K562 (cell line): Measurements from ENCODE around the gene RAD54L. TPM values are rescaled to one million over a fixed set of nuclear protein-coding genes. Genes with fewer than 3 reads are reported as not detected.

ENCODE experiments used
- C11orf30 ChIP-seq: fragments of 450-650 bp; IDR thresholded peaks from 2 replicates; pipeline ENCODE4 v1.6.1; 2016; ENCODE audit warnings: low read depth, mild to moderate bottlenecking
- CEBPG ChIP-seq, 3 experiments: fragments of 200-800 bp in 1 of 3; sonication (Bioruptor generic) in 1 of 3; sonication (generic) in 1 of 3; formaldehyde crosslinking in 1 of 3; IDR thresholded peaks in 2 of 3; conservative IDR thresholded peaks in 1 of 3; 2 replicates each; pipeline versions ENCODE4 v1.6.1 to v1.8.0; 2016 to 2022; ENCODE audit warnings: missing compliant biosample characterization in 2 of 3, missing genetic modification characterization in 2 of 3, mild to moderate bottlenecking in 1 of 3, missing genetic modification reagents in 1 of 3
- DMBX1 ChIP-seq: fragments of 250-450 bp; sonication (Bioruptor Pico); IDR thresholded peaks from 2 replicates; pipeline ENCODE4 v1.8.0; 2022; ENCODE audit warnings: inconsistent platforms, mild to moderate bottlenecking, moderate library complexity, borderline replicate concordance
- FOSL1 ChIP-seq: fragments of 200-800 bp; sonication (Bioruptor generic); conservative IDR thresholded peaks from 2 replicates; pipeline ENCODE4 v1.6.1; 2016; ENCODE audit warnings: missing genetic modification characterization, missing compliant biosample characterization
- NONO ChIP-seq, 2 experiments: fragments of 200-400 bp in 1 of 2; fragments of 450-650 bp in 1 of 2; formaldehyde crosslinking in 1 of 2; IDR thresholded peaks; 2 replicates each; pipeline ENCODE4 v1.6.1; 2017; ENCODE audit warnings: low read depth in 2 of 2, mild to moderate bottlenecking in 2 of 2, moderate library complexity in 2 of 2, low read length in 1 of 2
- PCBP2 ChIP-seq: fragments of 200-400 bp; formaldehyde crosslinking; IDR thresholded peaks from 2 replicates; pipeline ENCODE4 v1.6.1; 2018; ENCODE audit warnings: low read length, low read depth, mild to moderate bottlenecking, moderate library complexity; ENCODE audit not compliant: poor library complexity, severe bottlenecking
- PML ChIP-seq: IDR thresholded peaks from 2 replicates; pipeline ENCODE4 v1.6.1; 2012; ENCODE audit warnings: low read length, inconsistent platforms
- ZFX ChIP-seq: sonication (generic); formaldehyde crosslinking; IDR thresholded peaks from 2 replicates; pipeline ENCODE4 v1.8.0; 2022; ENCODE audit warnings: mild to moderate bottlenecking, missing genetic modification reagents, moderate library complexity
- polyA plus RNA-seq, 8 experiments: library from polyadenylated mRNA; depleted of rRNA in 4 of 8; stranded (reverse) in 5 of 8; unstranded in 3 of 8; fragments of >200 nt; fragmentation: Nextera tagmentation in 2 of 8; fragmentation: Illumina TruSeq in 1 of 8; extraction: Ambion mirVana in 2 of 8; extraction: Trizol in 1 of 8; gene quantifications; 2 replicates each; pipeline versions ENCODE4 v1.2.1 to v1.2.3, GENCODE V29; 2011 to 2014; ENCODE audit warnings: inconsistent platforms in 1 of 8, missing spikeins in 1 of 8
- total RNA-seq, 7 experiments: library from RNA; depleted of rRNA in 6 of 7; stranded (reverse); fragments of >200 nt in 6 of 7; fragmentation: Illumina TruSeq in 2 of 7; extraction: Trizol in 2 of 7; gene quantifications; 2 replicates each; pipeline versions ENCODE4 v1.2.1 to v1.2.3, GENCODE V29; 2011 to 2021; ENCODE audit warnings: low replicate concordance in 1 of 7
- TF ChIP-seq, protein P1 (sequence below): fragments of 450-650 bp; IDR thresholded peaks from 2 replicates; pipeline ENCODE4 v1.6.1; 2016; ENCODE audit warnings: mild to moderate bottlenecking, moderate library complexity
- TF ChIP-seq, protein P2 (sequence below), 2 experiments: fragments of 200-800 bp in 1 of 2; sonication (Bioruptor generic) in 1 of 2; sonication (generic) in 1 of 2; formaldehyde crosslinking in 1 of 2; IDR thresholded peaks in 1 of 2; conservative IDR thresholded peaks in 1 of 2; 2 replicates each; pipeline versions ENCODE4 v1.5.0 to v1.6.1; 2016 to 2020; ENCODE audit warnings: missing compliant biosample characterization in 1 of 2, missing genetic modification characterization in 1 of 2, missing genetic modification reagents in 1 of 2

Gene RAD54L
- total and polyA plus RNA-seq, 9 of the 15 experiments (the other 6 are each of a cell fraction or from before 2014, with no cell fraction given) = 17.9 to 92.3 (median 37.5) TPM

DNA sequence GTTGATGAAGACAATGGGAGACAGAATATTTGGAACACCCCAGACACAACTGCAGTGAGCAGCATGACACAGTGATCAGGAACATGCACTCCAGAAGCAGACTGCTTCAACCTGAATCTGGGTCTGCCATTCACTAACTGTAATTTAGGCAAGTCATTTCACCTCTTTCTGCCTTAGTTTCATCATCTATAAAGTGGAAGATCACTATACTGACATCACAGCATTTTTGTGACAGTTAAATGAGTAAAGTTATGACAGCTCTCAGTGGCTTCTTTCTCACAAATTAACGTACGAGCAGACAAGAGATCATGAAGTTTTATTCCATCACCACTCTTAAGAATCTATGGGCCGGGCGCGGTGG, 41.6 kb downstream of the RAD54L start (continued):
- peak; percentile 83 for TF ChIP-seq CEBPG (CRISPR knock-in tag; IDR thresholded peaks at IDR 0.05)
- TF ChIP-seq CEBPG (tag; conservative IDR thresholded peaks at IDR 0.05 in 1 of 2, IDR thresholded peaks at IDR 0.05 in 1 of 2) = peak in 1 of 2 experiments; percentile 89; a peak in 2 of 4 replicates
- no peak for TF ChIP-seq PCBP2
- TF ChIP-seq PML = 0 out of 2 replicates have a peak, but pooled peaks have one; percentile 13
- TF ChIP-seq FOSL1 (tag) = peak; percentile 24
- TF ChIP-seq, protein P1, sequence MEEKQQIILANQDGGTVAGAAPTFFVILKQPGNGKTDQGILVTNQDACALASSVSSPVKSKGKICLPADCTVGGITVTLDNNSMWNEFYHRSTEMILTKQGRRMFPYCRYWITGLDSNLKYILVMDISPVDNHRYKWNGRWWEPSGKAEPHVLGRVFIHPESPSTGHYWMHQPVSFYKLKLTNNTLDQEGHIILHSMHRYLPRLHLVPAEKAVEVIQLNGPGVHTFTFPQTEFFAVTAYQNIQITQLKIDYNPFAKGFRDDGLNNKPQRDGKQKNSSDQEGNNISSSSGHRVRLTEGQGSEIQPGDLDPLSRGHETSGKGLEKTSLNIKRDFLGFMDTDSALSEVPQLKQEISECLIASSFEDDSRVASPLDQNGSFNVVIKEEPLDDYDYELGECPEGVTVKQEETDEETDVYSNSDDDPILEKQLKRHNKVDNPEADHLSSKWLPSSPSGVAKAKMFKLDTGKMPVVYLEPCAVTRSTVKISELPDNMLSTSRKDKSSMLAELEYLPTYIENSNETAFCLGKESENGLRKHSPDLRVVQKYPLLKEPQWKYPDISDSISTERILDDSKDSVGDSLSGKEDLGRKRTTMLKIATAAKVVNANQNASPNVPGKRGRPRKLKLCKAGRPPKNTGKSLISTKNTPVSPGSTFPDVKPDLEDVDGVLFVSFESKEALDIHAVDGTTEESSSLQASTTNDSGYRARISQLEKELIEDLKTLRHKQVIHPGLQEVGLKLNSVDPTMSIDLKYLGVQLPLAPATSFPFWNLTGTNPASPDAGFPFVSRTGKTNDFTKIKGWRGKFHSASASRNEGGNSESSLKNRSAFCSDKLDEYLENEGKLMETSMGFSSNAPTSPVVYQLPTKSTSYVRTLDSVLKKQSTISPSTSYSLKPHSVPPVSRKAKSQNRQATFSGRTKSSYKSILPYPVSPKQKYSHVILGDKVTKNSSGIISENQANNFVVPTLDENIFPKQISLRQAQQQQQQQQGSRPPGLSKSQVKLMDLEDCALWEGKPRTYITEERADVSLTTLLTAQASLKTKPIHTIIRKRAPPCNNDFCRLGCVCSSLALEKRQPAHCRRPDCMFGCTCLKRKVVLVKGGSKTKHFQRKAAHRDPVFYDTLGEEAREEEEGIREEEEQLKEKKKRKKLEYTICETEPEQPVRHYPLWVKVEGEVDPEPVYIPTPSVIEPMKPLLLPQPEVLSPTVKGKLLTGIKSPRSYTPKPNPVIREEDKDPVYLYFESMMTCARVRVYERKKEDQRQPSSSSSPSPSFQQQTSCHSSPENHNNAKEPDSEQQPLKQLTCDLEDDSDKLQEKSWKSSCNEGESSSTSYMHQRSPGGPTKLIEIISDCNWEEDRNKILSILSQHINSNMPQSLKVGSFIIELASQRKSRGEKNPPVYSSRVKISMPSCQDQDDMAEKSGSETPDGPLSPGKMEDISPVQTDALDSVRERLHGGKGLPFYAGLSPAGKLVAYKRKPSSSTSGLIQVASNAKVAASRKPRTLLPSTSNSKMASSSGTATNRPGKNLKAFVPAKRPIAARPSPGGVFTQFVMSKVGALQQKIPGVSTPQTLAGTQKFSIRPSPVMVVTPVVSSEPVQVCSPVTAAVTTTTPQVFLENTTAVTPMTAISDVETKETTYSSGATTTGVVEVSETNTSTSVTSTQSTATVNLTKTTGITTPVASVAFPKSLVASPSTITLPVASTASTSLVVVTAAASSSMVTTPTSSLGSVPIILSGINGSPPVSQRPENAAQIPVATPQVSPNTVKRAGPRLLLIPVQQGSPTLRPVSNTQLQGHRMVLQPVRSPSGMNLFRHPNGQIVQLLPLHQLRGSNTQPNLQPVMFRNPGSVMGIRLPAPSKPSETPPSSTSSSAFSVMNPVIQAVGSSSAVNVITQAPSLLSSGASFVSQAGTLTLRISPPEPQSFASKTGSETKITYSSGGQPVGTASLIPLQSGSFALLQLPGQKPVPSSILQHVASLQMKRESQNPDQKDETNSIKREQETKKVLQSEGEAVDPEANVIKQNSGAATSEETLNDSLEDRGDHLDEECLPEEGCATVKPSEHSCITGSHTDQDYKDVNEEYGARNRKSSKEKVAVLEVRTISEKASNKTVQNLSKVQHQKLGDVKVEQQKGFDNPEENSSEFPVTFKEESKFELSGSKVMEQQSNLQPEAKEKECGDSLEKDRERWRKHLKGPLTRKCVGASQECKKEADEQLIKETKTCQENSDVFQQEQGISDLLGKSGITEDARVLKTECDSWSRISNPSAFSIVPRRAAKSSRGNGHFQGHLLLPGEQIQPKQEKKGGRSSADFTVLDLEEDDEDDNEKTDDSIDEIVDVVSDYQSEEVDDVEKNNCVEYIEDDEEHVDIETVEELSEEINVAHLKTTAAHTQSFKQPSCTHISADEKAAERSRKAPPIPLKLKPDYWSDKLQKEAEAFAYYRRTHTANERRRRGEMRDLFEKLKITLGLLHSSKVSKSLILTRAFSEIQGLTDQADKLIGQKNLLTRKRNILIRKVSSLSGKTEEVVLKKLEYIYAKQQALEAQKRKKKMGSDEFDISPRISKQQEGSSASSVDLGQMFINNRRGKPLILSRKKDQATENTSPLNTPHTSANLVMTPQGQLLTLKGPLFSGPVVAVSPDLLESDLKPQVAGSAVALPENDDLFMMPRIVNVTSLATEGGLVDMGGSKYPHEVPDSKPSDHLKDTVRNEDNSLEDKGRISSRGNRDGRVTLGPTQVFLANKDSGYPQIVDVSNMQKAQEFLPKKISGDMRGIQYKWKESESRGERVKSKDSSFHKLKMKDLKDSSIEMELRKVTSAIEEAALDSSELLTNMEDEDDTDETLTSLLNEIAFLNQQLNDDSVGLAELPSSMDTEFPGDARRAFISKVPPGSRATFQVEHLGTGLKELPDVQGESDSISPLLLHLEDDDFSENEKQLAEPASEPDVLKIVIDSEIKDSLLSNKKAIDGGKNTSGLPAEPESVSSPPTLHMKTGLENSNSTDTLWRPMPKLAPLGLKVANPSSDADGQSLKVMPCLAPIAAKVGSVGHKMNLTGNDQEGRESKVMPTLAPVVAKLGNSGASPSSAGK = peak; percentile 67
- peak; percentile 23; the same call in 1 of the 2 replicates for TF ChIP-seq C11orf30
- 0 out of 2 replicates have a peak, but pooled peaks have one; percentile 17 for TF ChIP-seq ZFX (CRISPR knock-in tag)
- peak; percentile 21; the same call in 1 of the 2 replicates for TF ChIP-seq DMBX1
- TF ChIP-seq, protein P2, sequence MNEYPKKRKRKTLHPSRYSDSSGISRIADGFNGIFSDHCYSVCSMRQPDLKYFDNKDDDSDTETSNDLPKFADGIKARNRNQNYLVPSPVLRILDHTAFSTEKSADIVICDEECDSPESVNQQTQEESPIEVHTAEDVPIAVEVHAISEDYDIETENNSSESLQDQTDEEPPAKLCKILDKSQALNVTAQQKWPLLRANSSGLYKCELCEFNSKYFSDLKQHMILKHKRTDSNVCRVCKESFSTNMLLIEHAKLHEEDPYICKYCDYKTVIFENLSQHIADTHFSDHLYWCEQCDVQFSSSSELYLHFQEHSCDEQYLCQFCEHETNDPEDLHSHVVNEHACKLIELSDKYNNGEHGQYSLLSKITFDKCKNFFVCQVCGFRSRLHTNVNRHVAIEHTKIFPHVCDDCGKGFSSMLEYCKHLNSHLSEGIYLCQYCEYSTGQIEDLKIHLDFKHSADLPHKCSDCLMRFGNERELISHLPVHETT (CRISPR knock-in tag; conservative IDR thresholded peaks at IDR 0.05 in 1 of 2, IDR thresholded peaks at IDR 0.05 in 1 of 2) = no peak
- TF ChIP-seq NONO (IDR thresholded peaks at IDR 0.05; ENCODE audit: low read depth in 2 of 2, low read length in 1 of 2) = no peak
